Thoracic aorta (tissue), 2 donors: ENCODE measurements around the gene PTPRJ. TPM values are rescaled to one million over a fixed set of nuclear protein-coding genes. Genes with fewer than 3 reads are reported as not detected.
"Not testable (repeated sequence)": the region's sequence is repeated elsewhere in the genome, so short reads cannot be mapped to it uniquely, and the experiment has no call there.

ENCODE experiments used
- ATAC-seq: fragments of 150-250 bp; one replicate; pipeline ENCODE4 v1.8.0; 2017; ENCODE audit warnings: low read depth; ENCODE audit not compliant: insufficient number of reproducible peaks, low FRiP score
- DNase-seq: peaks from one replicate; pipeline ENCODE4 v3.0.0-alpha.2; 2020; ENCODE audit warnings: low spot score
- H3K27ac ChIP-seq, 2 donors: fragments of 200-600 bp; sonication (generic); 1 replicate in 1 of 2; 2 replicates in 1 of 2; pipeline ENCODE4 v1.5.1; 2016; ENCODE audit warnings: mild to moderate bottlenecking in 2 of 2, moderate library complexity in 2 of 2
- H3K27me3 ChIP-seq: fragments of 200-600 bp; sonication (generic); replicated peaks from 2 replicates; pipeline ENCODE4 v1.6.0; 2016; ENCODE audit warnings: mild to moderate bottlenecking; ENCODE audit not compliant: insufficient read depth
- H3K36me3 ChIP-seq: fragments of 200-600 bp; sonication (generic); one replicate; pipeline ENCODE4 v1.5.1; 2016
- H3K4me1 ChIP-seq, 2 donors: fragments of 200-600 bp; sonication (generic); 1 replicate in 1 of 2; 2 replicates in 1 of 2; pipeline versions ENCODE4 v1.5.1 to v1.6.0; 2016; ENCODE audit warnings: low read depth in 2 of 2, mild to moderate bottlenecking in 1 of 2; ENCODE audit not compliant: control insufficient read depth in 1 of 2
- H3K4me3 ChIP-seq: fragments of 200-600 bp; sonication (generic); 2 replicates; pipeline ENCODE4 v1.5.1; 2016; ENCODE audit warnings: mild to moderate bottlenecking
- H3K9me3 ChIP-seq: fragments of 200-600 bp; sonication (generic); 2 replicates; pipeline ENCODE4 v1.5.1; 2016
- total RNA-seq, 2 donors: library from RNA; depleted of rRNA; stranded (reverse); fragments of >200 nt; gene quantifications; one replicate each; pipeline versions ENCODE4 v1.1.0 to v1.2.3, GENCODE V29; 2016
- TF ChIP-seq, protein P1 (sequence below): fragments of 200-600 bp; sonication (generic); IDR thresholded peaks from one replicate; pipeline ENCODE4 v1.5.1; 2019; ENCODE audit warnings: antibody characterized with exemption

The PTPRJ gene
- total RNA-seq, 2 donors from 2014 or later = 20.4 to 20.9 TPM

DNA sequence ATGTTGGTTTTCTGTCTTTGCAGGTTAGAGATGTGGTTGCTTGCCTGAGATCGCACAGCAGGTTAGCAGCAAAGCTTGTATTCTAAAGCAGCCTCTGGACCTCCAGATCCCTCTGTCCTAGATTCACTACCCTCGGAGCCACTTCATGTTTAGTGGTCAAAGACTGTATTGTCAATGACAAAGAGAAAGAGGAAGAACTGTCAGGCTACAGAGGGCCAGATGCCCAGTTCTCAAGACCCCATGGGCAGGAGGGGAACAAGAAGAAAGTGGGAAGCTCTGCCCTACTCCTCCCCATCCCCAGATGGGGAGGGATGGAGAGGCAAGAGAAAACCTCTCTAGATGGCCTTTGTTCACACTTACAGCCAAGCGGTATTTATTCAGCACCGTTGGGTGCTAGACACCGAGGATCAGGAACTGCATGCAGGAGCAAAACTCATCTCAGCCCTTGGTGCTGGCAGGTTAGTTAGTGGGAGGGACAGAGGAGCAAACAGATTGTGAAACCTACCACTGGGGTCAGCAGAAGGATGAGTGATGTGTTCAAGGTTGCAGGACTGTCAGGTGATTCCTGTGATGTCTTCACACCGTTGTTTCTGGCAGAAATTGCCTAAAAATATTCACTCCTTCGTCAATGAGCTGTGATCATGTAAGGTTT lies 38.3 kb upstream of the PTPRJ start:
- ATAC-seq (no peak), DNase-seq (no peak)
- Histone ChIP-seq H3K27me3 (no peaks in the 10 kb centered on the region), H3K9me3 (no peaks in the 10 kb centered on the region), H3K36me3 (no peaks in the 10 kb centered on the region), H3K4me3 (no peak overlapping the region), H3K27ac (no peak overlapping the region), H3K4me1 (peaks cover 2 to 18% of the 10 kb centered on the region in 2 donors)
- TF ChIP-seq, protein P1, sequence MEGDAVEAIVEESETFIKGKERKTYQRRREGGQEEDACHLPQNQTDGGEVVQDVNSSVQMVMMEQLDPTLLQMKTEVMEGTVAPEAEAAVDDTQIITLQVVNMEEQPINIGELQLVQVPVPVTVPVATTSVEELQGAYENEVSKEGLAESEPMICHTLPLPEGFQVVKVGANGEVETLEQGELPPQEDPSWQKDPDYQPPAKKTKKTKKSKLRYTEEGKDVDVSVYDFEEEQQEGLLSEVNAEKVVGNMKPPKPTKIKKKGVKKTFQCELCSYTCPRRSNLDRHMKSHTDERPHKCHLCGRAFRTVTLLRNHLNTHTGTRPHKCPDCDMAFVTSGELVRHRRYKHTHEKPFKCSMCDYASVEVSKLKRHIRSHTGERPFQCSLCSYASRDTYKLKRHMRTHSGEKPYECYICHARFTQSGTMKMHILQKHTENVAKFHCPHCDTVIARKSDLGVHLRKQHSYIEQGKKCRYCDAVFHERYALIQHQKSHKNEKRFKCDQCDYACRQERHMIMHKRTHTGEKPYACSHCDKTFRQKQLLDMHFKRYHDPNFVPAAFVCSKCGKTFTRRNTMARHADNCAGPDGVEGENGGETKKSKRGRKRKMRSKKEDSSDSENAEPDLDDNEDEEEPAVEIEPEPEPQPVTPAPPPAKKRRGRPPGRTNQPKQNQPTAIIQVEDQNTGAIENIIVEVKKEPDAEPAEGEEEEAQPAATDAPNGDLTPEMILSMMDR = no peak

GRCh38 chr11:47943721-47944586 lies 36.4 kb upstream of the PTPRJ start:
- peaks cover 4 to 20% of the 10 kb centered on the region in 2 donors for H3K4me1 ChIP-seq
- no peak overlapping the region for H3K27ac ChIP-seq
- no peaks in the 10 kb centered on the region for H3K9me3 ChIP-seq
- H3K27me3 ChIP-seq = no peaks in the 10 kb centered on the region
- no peaks in the 10 kb centered on the region for H3K36me3 ChIP-seq
- ATAC-seq (no peak), DNase-seq (no peak)
- TF ChIP-seq, protein P1 = no peak
- H3K4me3 ChIP-seq = no peak overlapping the region

GRCh38 chr11:47944632-47945031 lies 35.7 kb upstream of the PTPRJ start:
- Histone ChIP-seq H3K4me1 (peaks cover 4 to 14% of the 10 kb centered on the region in 2 donors), H3K4me3 (no peak overlapping the region), H3K27me3 (no peaks in the 10 kb centered on the region), H3K27ac (no peak overlapping the region), H3K36me3 (no peaks in the 10 kb centered on the region), H3K9me3 (no peaks in the 10 kb centered on the region)
- DNase-seq (no peak), ATAC-seq (no peak)
- TF ChIP-seq, protein P1 = no peak

DNA sequence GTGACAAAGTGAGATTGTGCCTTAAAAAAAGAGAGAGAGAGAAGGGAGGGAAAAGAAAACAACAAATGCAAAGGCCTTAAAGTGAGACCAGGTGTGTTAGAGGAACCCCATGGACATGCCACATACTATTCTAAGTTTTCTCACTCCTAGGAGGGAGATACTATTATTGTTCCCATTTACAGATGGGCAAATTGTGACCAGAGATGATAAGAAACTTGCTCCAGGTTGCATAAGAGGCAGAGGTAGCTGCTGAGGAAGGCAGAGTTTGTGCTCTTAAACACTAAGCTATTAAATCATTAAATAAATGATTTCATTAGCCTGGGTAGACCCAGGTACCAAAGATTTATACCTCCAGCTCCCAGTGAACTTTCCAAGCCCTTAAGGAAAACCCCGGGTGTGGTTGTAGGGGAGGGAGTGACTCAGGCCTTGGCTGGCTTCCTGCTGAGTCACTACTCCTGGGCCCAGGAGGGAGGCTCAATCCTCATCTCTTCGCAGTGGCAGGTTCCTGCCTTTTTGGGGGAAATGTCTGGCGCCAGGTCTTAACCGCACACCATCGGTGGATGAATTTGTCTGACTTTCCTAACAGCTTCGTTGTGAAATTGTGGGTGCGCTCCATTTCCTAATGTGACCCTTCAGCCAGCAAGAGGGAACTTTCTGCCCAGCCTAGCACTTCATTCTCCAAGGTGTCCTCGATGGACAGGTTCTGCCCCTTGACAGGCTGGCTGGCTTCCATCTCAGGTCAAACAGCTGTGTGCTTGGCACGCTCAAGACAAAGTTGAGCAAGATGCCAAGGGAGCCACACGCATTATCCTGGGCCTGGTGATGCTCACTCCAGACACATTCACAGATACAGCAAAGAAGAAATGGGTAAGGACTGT lies 33.4 kb upstream of the PTPRJ start:
- Histone ChIP-seq H3K27me3 (no peaks in the 10 kb centered on the region), H3K4me3 (no peak overlapping the region), H3K9me3 (no peaks in the 10 kb centered on the region), H3K4me1 (peaks cover 4 to 12% of the 10 kb centered on the region in 2 donors), H3K27ac (peak overlapping the region in 1 of 2 donors; percentile 8), H3K36me3 (no peaks in the 10 kb centered on the region)
- peak; percentile 60 for DNase-seq
- TF ChIP-seq, protein P1 = no peak
- peak; percentile 65 for ATAC-seq

GRCh38 chr11:47948137-47948536 lies 32.2 kb upstream of the PTPRJ start:
- Histone ChIP-seq H3K9me3 (no peaks in the 10 kb centered on the region), H3K4me3 (no peak overlapping the region), H3K36me3 (no peaks in the 10 kb centered on the region), H3K4me1 (peaks cover 4 to 12% of the 10 kb centered on the region in 2 donors), H3K27ac (no peak overlapping the region), H3K27me3 (no peaks in the 10 kb centered on the region)
- DNase-seq = no peak
- TF ChIP-seq, protein P1 = no peak
- ATAC-seq = no peak

DNA sequence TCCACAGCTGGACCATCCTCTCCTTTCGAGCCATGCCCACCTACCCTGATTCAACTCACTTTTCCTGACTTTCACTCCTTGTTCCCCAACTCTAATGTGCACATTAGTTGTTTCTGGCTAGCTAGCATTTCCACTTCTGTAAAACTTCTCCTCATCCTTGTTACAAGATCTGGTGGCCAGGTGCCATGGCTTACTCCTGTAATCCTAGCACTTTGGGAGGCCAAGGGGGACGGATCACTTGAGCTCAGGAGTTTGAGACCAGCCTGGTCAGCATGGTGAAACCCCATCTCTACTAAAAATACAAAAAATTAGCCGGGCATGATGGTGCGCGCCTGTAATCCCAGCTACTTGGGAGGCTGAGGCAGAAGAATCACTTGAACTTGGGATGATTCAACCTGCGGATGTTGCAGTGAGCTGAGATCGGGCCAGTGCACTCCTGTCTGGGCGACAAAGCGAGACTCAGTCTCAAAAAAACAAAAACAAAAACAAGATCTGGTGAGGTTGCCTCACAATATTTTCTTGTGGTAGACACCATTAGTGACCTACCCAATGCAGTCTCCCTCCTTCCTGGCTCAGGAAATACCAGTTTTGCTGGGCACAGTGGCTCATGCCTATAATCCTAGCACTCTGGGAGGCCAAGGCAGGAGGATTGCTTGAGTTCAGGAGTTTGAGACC lies 31.2 kb upstream of the PTPRJ start:
- peaks cover 4 to 12% of the 10 kb centered on the region in 2 donors for H3K4me1 ChIP-seq
- H3K27me3 ChIP-seq, H3K4me3 ChIP-seq, H3K36me3 ChIP-seq, H3K27ac ChIP-seq, DNase-seq, ATAC-seq, H3K9me3 ChIP-seq: not testable (repeated sequence)
